GM23338 (cell line): ENCODE measurements around the gene AKAP13. TPM values are rescaled to one million over a fixed set of nuclear protein-coding genes. Genes with fewer than 3 reads are reported as not detected.

Experiments
- ATAC-seq: fragments of 200-7000 bp; cut with Tn5 transposase; 3 replicates; pipeline ENCODE4 v1.9.1; 2020
- DNase-seq: peaks from one replicate; pipeline ENCODE4 v3.0.0-alpha.2; 2015; ENCODE audit warnings: low spot score
- H2AFZ ChIP-seq: fragments of 200-600 bp; sonication (generic); 2 replicates; pipeline ENCODE4 v1.8.0; 2016; ENCODE audit warnings: antibody characterized with exemption, mild to moderate bottlenecking, moderate library complexity
- H3F3A ChIP-seq: fragments of 200-600 bp; sonication (generic); replicated peaks from 2 replicates; pipeline ENCODE4 v1.8.0; 2017; ENCODE audit warnings: antibody characterized with exemption, mixed run types, low read depth
- H3K27ac ChIP-seq: fragments of 200-600 bp; sonication (generic); 2 replicates; pipeline ENCODE4 v1.6.1; 2016; ENCODE audit warnings: low read depth
- H3K27me3 ChIP-seq: fragments of 200-600 bp; sonication (generic); 2 replicates; pipeline ENCODE4 v1.8.0; 2016; ENCODE audit warnings: mild to moderate bottlenecking, mixed run types, moderate library complexity; ENCODE audit not compliant: insufficient read depth
- H3K36me3 ChIP-seq: fragments of 200-600 bp; sonication (generic); 2 replicates; pipeline ENCODE4 v1.8.0; 2016; ENCODE audit warnings: mild to moderate bottlenecking; ENCODE audit not compliant: insufficient read depth
- H3K4me1 ChIP-seq: fragments of 200-600 bp; sonication (generic); 2 replicates; pipeline ENCODE4 v1.8.0; 2016; ENCODE audit warnings: mild to moderate bottlenecking, moderate library complexity; ENCODE audit not compliant: insufficient read depth
- H3K4me2 ChIP-seq: fragments of 200-600 bp; sonication (generic); 2 replicates; pipeline ENCODE4 v1.7.1; 2017; ENCODE audit warnings: mixed run types
- H3K4me3 ChIP-seq: fragments of 200-600 bp; sonication (generic); 2 replicates; pipeline ENCODE4 v1.6.1; 2016; ENCODE audit warnings: mixed run types
- H3K79me2 ChIP-seq: fragments of 200-600 bp; sonication (generic); replicated peaks from 2 replicates; pipeline ENCODE4 v1.8.0; 2017; ENCODE audit warnings: mild to moderate bottlenecking; ENCODE audit not compliant: insufficient read depth
- H3K9me2 ChIP-seq: fragments of 200-600 bp; sonication (generic); 2 replicates; pipeline ENCODE4 v1.8.0; 2017; ENCODE audit not compliant: insufficient read depth
- H4K20me1 ChIP-seq: fragments of 200-600 bp; sonication (generic); replicated peaks from 2 replicates; pipeline ENCODE4 v1.8.0; 2017; ENCODE audit warnings: mild to moderate bottlenecking; ENCODE audit not compliant: insufficient read depth
- H3K27ac Mint-ChIP-seq: 2 replicates; pipeline ENCODE4 v1.8.0; 2020; ENCODE audit warnings: inconsistent platforms, mild to moderate bottlenecking, moderate library complexity, mixed read lengths
- H3K27me3 Mint-ChIP-seq: 3 replicates; pipeline ENCODE4 v1.8.0; 2022; ENCODE audit warnings: low read depth, mild to moderate bottlenecking, moderate library complexity, mixed read lengths, inconsistent platforms; ENCODE audit not compliant: insufficient read depth, poor library complexity
- H3K36me3 Mint-ChIP-seq: 3 replicates; pipeline ENCODE4 v1.8.0; 2021; ENCODE audit warnings: low read depth, mild to moderate bottlenecking, inconsistent platforms, moderate library complexity, mixed read lengths
- H3K4me1 Mint-ChIP-seq: 3 replicates; pipeline ENCODE4 v1.8.0; 2020; ENCODE audit warnings: mild to moderate bottlenecking, inconsistent platforms, mixed read lengths
- H3K4me3 Mint-ChIP-seq: 3 replicates; pipeline ENCODE4 v1.8.0; 2021; ENCODE audit warnings: moderate library complexity, mild to moderate bottlenecking, inconsistent platforms, mixed read lengths
- H3K9me3 Mint-ChIP-seq: 3 replicates; pipeline ENCODE4 v1.8.0; 2020; ENCODE audit warnings: moderate library complexity, mild to moderate bottlenecking, inconsistent platforms, mixed read lengths
- CREB1 ChIP-seq: fragments of 250-450 bp; sonication (Bioruptor Pico); IDR thresholded peaks from 2 replicates; pipeline ENCODE4 v1.5.0; 2020; ENCODE audit warnings: low read depth, mild to moderate bottlenecking, moderate library complexity
- EZH2 ChIP-seq: fragments of 200-600 bp; sonication (generic); IDR thresholded peaks from one replicate; pipeline ENCODE4 v1.8.0; 2017; ENCODE audit warnings: antibody characterized with exemption, mild to moderate bottlenecking, low read depth; ENCODE audit not compliant: unreplicated experiment
- JUNB ChIP-seq: IDR thresholded peaks from one replicate; pipeline ENCODE4 v1.6.1; 2016; ENCODE audit warnings: antibody characterized with exemption; ENCODE audit not compliant: unreplicated experiment
- POLR2AphosphoS5 ChIP-seq: IDR thresholded peaks from 2 replicates; pipeline ENCODE4 v1.6.1; 2016; ENCODE audit warnings: antibody characterized with exemption, low read depth
- STAT1 ChIP-seq: IDR thresholded peaks from one replicate; pipeline ENCODE4 v1.6.1; 2016; ENCODE audit warnings: antibody characterized with exemption; ENCODE audit not compliant: unreplicated experiment
- ZNF331 ChIP-seq: fragments of 250-450 bp; sonication (Bioruptor Pico); IDR thresholded peaks from 2 replicates; pipeline ENCODE4 v1.5.0; 2020; ENCODE audit warnings: low read depth, mild to moderate bottlenecking, moderate library complexity
- polyA plus RNA-seq: library from polyadenylated mRNA; unstranded; fragments of >200 nt; fragmentation: Nextera tagmentation; extraction: Ambion mirVana; gene quantifications from 2 replicates; pipeline ENCODE4 v1.2.1, GENCODE V29; 2016
- total RNA-seq: library from RNA; depleted of rRNA; stranded (reverse); fragments of >200 nt; shearing (Covaris generic); gene quantifications from 2 replicates; pipeline ENCODE4 v1.2.3, GENCODE V29; 2014
- TF ChIP-seq, protein P1 (sequence below): fragments of 250-450 bp; sonication (Bioruptor Pico); IDR thresholded peaks from 2 replicates; pipeline ENCODE4 v1.5.0; 2020; ENCODE audit warnings: mild to moderate bottlenecking, moderate library complexity
- TF ChIP-seq, protein P2 (sequence below): IDR thresholded peaks from one replicate; pipeline ENCODE4 v1.6.1; 2018; ENCODE audit warnings: antibody characterized with exemption; ENCODE audit not compliant: unreplicated experiment

The AKAP13 gene
- total and polyA plus RNA-seq, 2 experiments from 2014 or later, result 46.2 to 60.7 TPM

DNA sequence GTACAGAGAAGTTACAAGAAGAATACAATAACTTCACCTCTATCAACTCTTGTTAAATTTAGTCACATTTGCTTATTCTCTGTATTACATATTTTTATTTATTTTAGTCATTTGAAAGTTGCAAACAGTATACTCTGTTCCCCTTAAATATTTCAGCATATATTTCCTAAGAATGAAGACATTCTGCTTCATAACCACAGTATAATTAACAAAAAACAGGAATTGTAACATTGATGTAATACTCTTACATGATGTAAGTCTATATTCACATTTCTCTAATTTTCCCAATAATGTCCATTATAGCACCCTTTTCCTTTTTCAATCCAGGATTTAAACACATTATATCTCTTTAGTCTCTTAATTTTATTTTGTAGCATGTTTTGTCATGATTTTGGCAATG, 112.0 kb downstream of the AKAP13 start (continued):
- TF ChIP-seq, protein P1, sequence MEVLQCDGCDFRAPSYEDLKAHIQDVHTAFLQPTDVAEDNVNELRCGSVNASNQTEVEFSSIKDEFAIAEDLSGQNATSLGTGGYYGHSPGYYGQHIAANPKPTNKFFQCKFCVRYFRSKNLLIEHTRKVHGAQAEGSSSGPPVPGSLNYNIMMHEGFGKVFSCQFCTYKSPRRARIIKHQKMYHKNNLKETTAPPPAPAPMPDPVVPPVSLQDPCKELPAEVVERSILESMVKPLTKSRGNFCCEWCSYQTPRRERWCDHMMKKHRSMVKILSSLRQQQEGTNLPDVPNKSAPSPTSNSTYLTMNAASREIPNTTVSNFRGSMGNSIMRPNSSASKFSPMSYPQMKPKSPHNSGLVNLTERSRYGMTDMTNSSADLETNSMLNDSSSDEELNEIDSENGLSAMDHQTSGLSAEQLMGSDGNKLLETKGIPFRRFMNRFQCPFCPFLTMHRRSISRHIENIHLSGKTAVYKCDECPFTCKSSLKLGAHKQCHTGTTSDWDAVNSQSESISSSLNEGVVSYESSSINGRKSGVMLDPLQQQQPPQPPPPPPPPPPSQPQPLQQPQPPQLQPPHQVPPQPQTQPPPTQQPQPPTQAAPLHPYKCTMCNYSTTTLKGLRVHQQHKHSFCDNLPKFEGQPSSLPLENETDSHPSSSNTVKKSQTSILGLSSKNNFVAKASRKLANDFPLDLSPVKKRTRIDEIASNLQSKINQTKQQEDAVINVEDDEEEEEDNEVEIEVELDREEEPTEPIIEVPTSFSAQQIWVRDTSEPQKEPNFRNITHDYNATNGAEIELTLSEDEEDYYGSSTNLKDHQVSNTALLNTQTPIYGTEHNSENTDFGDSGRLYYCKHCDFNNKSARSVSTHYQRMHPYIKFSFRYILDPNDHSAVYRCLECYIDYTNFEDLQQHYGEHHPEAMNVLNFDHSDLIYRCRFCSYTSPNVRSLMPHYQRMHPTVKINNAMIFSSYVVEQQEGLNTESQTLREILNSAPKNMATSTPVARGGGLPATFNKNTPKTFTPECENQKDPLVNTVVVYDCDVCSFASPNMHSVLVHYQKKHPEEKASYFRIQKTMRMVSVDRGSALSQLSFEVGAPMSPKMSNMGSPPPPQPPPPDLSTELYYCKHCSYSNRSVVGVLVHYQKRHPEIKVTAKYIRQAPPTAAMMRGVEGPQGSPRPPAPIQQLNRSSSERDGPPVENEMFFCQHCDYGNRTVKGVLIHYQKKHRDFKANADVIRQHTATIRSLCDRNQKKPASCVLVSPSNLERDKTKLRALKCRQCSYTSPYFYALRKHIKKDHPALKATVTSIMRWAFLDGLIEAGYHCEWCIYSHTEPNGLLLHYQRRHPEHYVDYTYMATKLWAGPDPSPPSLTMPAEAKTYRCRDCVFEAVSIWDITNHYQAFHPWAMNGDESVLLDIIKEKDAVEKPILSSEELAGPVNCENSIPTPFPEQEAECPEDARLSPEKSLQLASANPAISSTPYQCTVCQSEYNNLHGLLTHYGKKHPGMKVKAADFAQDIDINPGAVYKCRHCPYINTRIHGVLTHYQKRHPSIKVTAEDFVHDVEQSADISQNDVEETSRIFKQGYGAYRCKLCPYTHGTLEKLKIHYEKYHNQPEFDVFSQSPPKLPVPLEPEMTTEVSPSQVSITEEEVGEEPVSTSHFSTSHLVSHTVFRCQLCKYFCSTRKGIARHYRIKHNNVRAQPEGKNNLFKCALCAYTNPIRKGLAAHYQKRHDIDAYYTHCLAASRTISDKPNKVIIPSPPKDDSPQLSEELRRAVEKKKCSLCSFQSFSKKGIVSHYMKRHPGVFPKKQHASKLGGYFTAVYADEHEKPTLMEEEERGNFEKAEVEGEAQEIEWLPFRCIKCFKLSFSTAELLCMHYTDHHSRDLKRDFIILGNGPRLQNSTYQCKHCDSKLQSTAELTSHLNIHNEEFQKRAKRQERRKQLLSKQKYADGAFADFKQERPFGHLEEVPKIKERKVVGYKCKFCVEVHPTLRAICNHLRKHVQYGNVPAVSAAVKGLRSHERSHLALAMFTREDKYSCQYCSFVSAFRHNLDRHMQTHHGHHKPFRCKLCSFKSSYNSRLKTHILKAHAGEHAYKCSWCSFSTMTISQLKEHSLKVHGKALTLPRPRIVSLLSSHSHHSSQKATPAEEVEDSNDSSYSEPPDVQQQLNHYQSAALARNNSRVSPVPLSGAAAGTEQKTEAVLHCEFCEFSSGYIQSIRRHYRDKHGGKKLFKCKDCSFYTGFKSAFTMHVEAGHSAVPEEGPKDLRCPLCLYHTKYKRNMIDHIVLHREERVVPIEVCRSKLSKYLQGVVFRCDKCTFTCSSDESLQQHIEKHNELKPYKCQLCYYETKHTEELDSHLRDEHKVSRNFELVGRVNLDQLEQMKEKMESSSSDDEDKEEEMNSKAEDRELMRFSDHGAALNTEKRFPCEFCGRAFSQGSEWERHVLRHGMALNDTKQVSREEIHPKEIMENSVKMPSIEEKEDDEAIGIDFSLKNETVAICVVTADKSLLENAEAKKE (CRISPR knock-in tag), result no peak
- TF ChIP-seq STAT1 (no peak), JUNB (no peak), CREB1 (CRISPR knock-in tag) (no peak), EZH2 (no peak)
- TF ChIP-seq, protein P2, sequence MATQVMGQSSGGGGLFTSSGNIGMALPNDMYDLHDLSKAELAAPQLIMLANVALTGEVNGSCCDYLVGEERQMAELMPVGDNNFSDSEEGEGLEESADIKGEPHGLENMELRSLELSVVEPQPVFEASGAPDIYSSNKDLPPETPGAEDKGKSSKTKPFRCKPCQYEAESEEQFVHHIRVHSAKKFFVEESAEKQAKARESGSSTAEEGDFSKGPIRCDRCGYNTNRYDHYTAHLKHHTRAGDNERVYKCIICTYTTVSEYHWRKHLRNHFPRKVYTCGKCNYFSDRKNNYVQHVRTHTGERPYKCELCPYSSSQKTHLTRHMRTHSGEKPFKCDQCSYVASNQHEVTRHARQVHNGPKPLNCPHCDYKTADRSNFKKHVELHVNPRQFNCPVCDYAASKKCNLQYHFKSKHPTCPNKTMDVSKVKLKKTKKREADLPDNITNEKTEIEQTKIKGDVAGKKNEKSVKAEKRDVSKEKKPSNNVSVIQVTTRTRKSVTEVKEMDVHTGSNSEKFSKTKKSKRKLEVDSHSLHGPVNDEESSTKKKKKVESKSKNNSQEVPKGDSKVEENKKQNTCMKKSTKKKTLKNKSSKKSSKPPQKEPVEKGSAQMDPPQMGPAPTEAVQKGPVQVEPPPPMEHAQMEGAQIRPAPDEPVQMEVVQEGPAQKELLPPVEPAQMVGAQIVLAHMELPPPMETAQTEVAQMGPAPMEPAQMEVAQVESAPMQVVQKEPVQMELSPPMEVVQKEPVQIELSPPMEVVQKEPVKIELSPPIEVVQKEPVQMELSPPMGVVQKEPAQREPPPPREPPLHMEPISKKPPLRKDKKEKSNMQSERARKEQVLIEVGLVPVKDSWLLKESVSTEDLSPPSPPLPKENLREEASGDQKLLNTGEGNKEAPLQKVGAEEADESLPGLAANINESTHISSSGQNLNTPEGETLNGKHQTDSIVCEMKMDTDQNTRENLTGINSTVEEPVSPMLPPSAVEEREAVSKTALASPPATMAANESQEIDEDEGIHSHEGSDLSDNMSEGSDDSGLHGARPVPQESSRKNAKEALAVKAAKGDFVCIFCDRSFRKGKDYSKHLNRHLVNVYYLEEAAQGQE, result no peak

DNA sequence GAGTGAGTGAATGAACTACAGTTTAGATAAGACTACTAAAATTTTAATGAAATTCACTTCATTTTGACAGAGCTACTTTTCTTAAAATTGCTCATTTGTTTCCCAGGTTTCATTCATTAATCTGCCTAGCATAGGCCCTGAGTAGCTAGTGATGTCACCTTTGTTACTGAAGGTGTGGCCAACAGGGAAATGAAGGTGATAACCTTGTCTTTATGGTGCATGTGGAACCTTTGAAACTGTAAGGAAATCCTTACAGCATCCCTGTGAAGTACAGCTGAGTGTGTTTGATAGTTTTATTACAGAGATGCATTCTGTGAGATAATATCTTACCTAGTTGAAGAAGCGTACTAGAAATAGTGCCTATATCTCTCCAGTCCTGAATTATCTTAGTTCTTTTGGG, 112.9 kb downstream of the AKAP13 start:
- Mint-ChIP-seq H3K4me3 (no peak overlapping the region), H3K36me3 (no peaks in the 10 kb centered on the region), H3K27ac (no peak overlapping the region), H3K27me3 (peaks cover 2% of the 10 kb centered on the region), H3K9me3 (no peaks in the 10 kb centered on the region), H3K4me1 (peaks cover 53% of the 10 kb centered on the region)
- no peak overlapping the region for H3K4me3 ChIP-seq
- H2AFZ ChIP-seq, result no peak overlapping the region
- H4K20me1 ChIP-seq, result peaks cover 9% of the 10 kb centered on the region
- no peaks in the 10 kb centered on the region for H3F3A ChIP-seq
- no peaks in the 10 kb centered on the region for H3K9me2 ChIP-seq
- H3K79me2 ChIP-seq, result peaks cover 70% of the 10 kb centered on the region
- H3K36me3 ChIP-seq, result no peaks in the 10 kb centered on the region
- H3K4me2 ChIP-seq, result no peak overlapping the region
- ATAC-seq (no peak), DNase-seq (no peak)
- no peaks in the 10 kb centered on the region for H3K27me3 ChIP-seq
- peaks cover 19% of the 10 kb centered on the region for H3K4me1 ChIP-seq
- H3K27ac ChIP-seq, result no peak overlapping the region
- TF ChIP-seq ZNF331 (CRISPR knock-in tag) (no peak), CREB1 (CRISPR knock-in tag) (no peak), POLR2AphosphoS5 (no peak)
